ENCODE measurements around the gene MAD1L1.
A peak's percentile ranks its signal among the peaks of the same experiment; 100 is the strongest.

Gene MAD1L1

DNA sequence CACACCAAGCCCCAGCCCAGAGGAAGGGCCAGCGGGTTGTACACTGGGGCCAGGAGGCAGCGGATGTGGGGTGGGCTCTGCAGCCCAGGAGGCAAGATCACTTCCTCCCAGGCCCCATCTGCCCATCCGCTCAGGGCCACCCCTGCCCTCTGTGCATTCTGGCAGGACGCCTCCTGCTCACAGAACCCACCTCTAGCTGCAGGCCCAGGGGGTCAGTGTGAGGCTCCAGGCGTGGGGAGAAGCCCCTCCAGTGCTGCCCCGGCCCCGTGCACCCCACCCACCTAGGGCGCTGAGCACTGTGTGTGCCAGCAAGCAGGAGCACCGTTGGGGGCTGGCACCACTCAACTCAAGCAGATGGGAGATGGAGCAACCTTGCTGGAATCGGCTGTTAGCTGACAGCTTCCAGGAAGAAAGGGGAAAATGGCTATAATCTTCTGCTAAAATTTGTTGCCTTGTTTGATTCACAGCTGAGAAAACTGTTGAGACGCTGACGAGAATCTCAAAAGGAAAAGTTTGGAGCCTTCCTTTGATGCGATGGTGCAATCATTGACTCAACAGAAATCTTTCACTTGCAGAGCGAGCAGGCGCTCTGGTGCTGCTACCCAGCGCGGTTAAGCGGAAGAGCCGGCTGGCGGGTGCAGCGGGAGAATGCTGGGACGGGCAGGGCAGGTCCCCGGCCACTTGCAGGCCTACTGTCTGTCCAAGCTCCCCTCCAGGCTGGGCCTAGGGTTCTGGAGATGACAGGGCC lies 286.5 kb downstream of the MAD1L1 start:
- DNase-seq, result no peak

DNA sequence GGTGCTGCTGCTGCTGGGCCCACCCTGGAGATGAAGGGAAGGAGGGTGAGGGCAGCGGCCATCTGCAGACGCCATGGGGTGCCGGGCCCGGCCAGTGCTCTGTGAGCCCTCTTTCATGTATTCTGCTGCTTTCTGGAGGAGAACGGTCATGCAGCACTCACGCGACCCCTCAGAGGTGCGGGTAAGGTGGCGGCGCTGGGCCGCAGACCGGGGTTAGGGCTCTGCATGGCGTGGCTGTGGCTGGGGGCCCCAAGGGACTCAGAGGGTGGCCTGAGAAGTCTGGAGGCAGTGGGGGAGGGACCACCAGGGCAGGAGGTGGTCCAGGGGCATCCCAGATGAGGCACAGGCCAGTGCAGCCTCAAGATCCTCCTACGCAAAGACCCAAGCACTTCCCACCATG lies 287.2 kb downstream of the MAD1L1 start:
- no peak for DNase-seq

GRCh38 chr7:1944619-1945210 lies 288.0 kb downstream of the MAD1L1 start:
- DNase-seq, result no peak

- DNase-seq, result no peak
These were observed 288.7 kb downstream of the MAD1L1 start for GRCh38 chr7:1943933-1944618.

DNA sequence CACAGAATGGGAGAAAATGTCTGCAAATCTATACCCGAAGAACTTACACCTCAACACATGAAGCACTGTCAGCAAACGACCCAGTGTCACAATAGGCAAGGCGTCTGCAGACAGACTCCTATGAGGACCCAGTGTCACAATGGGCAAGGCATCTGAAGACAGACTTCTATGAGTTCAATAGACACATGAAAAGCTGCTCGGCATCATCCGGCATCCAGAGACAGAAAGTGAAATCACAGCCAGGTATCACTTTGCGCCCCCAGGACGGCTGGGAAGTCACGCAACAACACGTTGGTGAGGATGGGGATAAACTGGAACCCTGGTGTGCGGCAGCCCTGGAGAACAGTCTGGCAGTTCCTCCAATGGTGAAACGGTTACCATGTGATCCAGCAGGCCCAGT lies 289.4 kb downstream of the MAD1L1 start:
- DNase-seq, result peak in 1 of 4 experiments; percentile 12

- DNase-seq, result no peak
These were observed 289.8 kb downstream of the MAD1L1 start for GRCh38 chr7:1942941-1943289.

DNA sequence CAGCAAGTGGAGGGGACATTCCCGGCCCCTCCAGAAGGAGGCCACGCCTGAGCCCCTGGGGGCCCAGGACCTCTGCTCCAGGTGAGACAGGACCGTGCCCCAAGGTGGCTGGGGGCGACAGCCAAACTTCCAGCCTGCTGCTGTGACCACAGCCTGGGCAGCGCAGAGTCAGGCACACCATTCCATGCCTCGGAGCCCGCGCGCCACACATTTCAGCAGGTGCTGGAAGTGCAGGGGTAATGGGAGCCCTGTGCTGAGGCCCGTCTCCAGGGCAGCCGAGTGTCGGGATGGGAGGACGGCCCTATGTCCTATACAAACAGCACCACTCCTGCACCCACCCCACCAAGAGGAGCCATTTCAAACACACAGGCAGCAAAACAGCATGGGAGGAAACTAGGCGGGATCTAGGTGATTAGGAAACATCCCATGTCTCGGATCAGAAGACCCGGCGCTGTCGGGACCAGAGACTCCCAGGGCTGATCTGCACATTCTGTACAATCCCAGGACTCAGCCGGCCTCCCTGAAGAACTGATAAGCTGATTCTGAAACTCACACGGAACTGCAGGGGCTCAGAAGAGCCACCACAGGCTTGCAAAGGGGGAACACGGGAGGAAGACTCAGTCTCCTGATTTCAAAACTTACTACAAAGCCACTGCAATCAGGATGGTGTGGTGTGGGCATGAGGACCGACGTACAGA lies 290.4 kb downstream of the MAD1L1 start:
- no peak for DNase-seq

DNA sequence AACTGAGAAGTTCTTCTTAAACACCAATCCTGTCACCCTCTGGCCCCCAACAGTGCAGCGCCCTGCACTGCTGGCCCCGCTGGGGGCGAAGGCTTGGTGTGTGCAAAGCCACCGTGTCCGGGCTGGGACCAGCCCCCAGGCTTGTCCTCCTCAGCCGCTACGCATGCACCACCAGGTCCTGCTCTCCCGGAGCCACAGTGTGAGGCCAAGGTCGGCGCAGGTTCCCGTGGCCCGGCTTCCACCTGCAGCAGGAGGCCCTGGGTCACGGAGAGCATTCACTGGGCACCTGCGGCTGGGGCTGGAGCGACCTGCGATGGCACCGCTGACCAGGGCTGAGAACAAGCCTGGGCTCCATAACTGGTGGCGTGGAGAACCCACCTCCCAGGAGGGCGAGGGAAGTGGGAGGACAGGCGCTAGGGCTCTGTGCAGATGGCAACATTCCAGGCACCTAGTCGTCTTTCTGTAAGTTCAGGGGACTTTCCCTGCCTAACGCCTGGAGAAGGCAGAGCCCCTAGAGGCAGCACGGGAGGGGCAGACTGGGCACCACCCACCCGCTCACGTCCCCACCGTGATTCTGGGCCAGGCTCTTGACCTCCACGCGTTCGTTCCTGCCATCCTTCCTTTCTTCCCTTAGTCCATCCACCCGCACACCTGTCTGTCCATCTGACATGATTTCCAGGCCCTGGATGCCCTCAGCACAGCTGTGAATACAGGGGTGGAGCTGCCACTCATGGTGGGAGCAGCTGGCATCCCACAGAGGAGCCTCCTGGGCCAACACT lies 291.1 kb downstream of the MAD1L1 start:
- DNase-seq, result no peak

DNA sequence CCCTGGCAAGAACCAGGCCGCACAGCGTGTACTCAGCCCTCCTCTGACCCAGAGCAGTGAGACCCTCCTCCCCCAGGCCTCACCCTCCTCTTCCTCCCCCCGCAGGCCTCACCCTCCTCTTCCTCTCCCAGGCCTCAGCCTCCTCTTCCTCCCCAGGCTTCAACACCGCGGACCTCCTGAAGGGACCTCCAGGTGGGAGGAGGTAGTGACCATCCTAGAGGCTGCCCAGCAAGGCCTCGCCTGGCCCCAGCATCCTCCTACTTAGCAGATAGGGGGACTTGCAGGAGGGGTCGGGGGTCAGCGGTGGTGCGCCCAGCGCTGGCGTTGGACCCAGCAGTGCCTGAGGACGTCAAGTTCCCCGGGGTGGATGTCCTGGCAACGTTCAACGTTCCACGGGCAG lies 291.9 kb downstream of the MAD1L1 start:
- DNase-seq, result no peak

- peak; percentile 49 to 86 (median 69) for DNase-seq
These were observed 292.4 kb downstream of the MAD1L1 start for GRCh38 chr7:1940402-1940786.

DNA sequence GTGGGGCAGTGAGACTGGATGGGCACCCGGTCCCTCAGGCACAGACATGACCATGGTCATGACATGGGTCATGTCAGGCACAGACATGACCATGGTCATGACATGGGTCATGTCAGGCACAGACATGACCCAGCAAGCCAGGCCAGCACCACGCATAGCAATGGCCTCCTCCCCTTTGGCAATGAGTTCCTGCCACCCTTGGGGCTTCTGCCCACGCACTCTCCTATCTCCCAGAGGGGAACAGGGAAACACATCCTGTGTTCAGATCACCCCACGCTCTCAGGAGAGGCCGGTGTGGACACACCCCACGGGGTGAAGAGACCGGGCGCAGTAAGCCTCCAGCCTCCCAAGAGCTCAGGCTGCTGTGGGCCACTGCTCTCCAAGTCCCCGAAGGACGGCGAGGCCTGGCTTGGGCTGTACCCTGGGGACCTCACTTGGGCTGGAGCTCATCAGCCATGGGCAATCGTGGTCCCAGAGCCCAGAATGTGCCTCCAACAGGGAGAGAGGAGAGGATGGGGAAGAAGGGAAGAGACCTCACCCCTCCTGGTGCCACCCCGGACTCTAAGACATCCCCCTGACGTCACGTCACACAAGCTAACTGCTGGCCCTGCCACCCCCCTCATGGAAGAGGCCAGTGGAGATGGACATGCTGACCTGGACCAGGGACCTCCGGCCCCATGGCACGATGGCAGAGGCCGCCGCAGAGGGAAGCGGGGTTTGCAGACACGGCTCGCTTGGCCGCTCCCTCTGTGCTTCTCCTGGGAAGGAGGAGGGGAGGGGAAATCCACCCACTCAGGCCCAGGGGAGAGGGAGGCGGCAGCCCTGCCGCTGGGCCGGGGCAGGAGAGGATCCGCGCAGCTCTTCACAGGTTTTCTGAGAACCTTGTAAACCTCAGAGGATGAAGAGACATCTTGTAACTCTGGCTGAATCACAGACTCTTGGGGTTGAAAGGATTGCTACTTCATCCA lies 293.0 kb downstream of the MAD1L1 start:
- DNase-seq, result peak in 1 of 4 experiments; percentile 41

DNA sequence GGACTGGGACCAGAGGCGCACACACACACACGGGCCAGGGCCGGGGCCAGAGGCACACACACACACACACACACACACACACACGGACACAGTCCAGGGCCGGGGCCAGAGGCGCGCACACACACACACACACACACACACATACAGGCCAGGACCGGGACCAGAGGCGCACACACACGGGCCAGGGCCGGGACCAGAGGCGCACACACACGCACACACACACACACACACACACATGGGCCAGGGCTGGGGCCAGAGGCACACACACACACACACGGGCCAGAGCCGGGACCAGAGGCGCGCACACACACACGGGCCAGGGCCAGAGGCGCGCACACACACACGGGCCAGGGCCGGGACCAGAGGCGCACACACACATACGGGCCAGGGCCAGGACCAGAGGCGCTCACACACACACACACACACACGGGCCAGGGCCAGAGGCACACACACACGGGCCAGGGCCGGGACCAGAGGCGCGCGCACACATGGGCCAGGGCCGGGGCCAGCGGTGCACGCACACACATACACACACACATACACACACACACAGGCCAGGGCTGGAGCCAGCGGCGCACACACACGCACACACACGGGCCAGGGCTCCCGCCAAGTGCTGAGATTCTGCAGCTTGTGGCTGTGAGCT lies 293.8 kb downstream of the MAD1L1 start:
- peak in 2 of 4 experiments; percentile 21 to 24 for DNase-seq

DNA sequence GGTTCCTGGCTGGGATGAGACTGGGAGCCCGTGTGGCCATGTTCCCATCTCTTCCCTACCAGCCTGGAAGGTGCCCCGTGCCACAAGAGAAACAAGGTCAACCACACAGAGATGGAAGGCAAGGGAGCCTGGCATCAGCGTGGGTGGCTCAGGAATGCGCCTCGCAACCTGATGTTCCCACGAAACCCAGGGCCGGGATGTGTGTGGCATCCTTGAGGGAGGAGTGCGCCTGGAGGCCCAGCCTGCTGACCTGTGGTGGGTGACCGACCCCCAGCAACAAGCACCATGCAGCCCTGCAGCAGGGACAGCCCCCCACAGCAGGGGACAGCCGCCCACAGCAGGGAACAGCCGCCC lies 295.5 kb downstream of the MAD1L1 start:
- DNase-seq, result no peak

DNA sequence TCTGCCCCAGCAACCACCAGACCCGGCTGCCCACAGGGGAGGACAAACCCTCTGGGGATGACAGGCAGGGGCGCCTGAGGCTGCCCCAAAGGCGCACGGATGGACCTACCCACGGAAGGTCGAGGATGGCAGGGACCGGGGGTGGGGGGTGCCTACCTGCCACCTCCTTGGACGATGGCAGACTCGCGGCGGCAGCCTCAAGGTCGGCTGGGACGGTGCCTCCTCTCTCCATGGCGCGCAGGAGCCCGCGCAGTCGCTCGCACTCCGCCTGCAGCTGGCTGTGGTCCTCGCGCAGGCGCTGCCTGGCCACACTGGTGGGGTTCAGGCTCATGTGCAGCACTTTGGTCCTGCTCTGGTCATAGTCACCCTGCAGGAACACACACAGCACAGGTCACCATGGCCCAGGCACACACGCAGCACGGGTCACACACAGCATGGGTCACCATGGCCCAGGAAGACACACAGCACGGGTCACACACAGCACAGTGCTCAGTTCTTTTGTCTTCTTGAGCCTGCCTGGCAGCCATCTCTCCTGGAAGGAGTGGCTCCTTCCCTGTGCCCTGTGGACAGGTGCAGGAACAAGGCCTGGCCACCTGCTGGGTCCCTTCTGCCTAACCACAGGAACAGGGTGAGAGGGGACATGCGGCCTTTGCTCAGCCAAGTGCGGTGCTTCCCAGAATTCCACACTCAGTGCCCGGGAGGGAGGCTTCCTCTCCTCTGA lies 296.1 kb downstream of the MAD1L1 start:
- DNase-seq, result no peak

GRCh38 chr7:1936006-1936310 lies 296.8 kb downstream of the MAD1L1 start:
- DNase-seq, result no peak

DNA sequence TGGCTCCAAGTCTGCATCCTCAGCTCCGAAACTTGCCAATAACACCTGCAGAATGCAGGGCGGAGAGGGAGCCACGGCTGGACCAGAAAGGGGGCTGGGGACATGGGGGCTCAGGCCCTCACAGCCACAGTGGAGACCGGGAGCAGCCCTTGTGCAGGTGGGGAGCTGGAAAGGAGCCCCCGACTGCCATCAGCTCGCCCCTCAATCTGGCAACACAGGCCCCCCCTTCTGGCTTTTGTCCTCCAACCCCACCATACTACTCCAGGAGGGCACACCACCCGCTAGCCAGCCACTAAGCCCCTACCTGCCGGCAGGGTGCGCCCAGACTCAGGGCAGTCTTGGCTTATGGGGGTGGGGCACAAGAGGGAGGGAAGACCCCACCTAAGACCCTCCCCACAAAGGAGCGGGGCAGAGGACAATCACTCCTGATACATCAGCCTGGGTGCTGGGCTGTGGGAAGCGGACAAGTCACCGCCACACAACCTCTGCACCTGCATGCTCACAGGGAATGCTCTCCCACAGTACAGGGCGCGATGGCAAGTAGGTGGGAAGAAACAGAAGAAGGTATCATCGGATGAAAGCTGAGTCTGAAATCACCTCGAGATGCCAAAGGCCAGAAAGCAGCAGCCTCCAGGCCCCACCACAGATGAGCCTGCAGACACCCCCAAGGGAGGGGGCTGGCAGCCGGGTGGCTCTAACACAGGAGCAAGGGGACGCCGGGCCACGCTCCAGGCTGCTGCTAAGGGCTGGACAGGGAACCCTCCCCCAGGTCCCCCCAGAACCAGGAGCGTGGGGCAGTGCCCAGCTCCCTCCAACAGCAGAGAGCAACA lies 297.4 kb downstream of the MAD1L1 start:
- DNase-seq, result no peak

- no peak for DNase-seq
These were observed 298.0 kb downstream of the MAD1L1 start for GRCh38 chr7:1934756-1935155.

DNA sequence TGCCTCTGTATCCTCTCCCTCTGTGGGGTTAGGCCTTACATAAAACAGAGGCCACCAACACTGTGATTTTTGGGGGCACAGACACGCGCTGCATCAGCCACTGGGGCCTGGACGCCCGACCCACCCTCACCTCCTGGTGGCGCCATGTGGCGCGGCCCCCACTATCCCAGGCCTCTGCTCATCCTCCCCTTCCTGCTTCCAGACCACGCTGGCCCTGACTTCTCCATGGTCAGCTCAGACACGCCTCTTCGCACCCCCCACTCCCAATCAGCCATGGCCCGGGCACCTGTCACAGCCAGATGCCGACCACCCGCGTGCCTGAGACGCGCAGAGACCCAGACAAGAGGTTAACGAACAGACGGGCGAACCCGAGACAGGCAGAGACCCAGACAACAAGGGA lies 298.7 kb downstream of the MAD1L1 start:
- DNase-seq, result no peak

GRCh38 chr7:1933066-1933750 lies 299.5 kb downstream of the MAD1L1 start:
- DNase-seq, result no peak
